ENCODE measurements around the gene POTEE.
"Not testable (repeated sequence)": the region's sequence is repeated elsewhere in the genome, so short reads cannot be mapped to it uniquely, and the experiment has no call there.

POTEE gene

DNA sequence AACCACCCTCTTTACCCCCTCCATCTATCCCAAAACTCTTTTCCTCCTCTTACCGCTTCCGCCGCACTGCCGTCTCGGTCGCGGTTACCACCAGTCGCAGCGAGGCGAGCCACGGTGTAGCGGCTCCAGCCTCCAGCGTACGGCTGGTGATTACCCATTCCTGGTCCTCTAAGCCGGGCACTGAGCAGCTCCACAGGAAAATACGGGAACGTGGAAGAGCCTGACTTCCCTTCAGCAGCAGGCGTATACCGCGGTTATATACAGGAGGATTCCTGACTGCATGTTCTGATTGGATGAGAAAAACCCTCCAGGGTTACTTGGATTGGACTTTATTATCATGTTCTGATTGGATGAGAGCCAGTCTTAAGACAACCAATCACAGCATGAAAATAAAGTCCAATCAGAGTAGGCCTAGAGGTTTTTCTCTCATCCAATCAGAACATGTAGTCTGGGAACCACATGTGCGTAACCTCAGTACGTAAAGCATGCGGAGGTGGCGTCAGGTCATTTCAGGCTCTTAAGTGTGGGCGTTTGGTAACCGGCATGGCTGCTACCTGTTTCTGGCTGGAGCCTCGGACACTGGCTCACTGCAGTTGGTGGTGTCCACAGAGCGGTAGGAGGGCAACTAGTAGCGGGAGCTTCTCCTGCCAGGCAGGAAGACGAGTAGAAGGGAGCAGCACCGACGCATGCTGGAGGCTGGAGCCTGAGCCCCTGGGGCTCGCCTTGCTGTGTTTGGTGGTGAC is at the start of gene POTEE:
Gene POTEE (plus strand): TSS at position 507 of the 743 bp plus-strand sequence. CDS start 8,867 bp downstream, outside the sequence.
- not testable (repeated sequence) for DNase-seq

DNA sequence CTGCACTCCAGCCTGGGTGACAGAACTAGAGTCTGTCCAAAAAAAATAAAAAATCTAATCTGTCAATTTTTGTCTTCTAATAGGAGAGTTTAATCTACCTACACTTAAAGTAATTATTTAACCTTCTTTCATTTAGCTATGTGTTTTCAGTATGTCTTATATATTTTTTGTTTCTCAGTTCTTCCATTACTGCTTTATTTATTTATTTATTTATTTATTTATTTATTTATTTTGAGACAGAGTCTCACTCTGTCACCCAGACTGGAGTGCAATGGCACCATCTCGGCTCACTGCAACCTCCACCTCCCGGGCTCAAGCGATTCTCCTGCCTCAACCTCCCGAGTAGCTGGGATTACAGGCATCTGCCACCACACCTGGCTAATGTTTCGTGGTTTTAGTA is 43.8 kb upstream of the POTEE start:
- DNase-seq = not testable (repeated sequence)

DNA sequence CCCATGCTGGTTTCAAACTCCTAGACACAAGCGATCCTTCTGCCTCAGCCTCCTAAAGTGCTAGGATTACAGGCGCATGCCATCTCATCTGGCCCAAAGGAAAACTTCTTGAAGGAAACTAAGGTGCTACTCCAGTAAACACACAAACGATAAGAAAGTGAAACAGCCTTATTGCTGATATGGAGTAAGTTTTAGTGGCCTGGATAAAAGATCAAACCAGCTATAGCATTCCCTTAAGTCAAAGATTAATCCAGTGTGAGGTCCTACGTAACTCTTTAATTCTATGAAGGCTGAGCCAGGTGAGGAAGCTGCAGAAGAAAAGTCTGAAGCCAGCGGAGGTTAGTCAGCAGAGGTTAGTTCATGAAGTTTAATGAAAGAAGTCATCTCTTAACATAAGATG is 40.8 kb upstream of the POTEE start:
- DNase-seq = no peak

DNA sequence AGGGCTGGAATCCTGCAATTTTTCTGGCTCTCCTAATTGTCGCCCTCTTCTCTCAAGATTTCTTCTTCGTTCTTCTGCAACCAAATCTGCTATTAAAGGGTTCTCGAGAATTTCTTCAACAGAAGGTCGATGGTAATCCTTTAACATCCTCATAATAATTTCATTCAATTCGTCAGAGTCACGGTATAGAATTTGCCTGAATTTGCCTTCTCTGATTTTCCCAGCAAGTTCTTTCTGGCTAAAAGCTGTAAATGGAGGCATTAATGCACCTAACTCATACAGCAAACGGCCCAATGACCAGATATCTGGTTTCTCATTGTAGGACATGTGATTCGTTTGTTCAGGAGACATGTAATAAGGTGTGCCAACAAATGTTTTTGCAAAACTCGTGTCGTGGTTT is 31.3 kb upstream of the POTEE start:
- DNase-seq = not testable (repeated sequence)

DNA sequence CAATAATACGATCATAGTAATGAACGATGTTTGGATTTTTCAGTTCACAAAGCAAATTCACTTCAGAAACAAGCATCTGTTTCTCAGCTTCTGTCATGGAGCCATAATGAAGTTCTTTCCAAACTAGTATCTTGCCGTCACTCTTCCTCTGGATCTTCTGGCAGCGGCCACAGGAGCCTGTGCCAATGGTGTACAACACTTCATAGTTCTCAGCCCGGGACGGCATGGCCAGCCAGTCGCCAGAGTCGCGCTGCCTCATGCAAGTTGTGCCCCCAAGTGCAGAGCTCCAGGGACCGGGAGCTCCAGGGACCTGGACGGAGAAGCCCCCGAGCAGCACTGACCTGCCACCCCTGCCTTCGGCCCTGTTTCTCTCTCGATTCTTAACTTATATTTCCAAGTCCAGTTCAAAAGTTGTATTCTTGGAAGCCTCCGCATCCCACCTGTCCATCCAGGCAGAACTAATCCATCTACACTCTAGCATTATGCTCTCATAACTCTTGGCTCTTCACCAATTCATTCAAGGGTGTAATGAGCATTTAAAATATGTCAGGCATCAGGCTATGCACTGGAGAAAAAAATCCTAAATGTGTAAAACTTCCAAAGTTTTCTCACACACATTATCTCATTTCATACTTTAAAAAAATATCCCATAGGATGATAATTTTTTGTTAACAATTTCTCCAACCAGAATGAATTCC is 30.5 kb upstream of the POTEE start:
- not testable (repeated sequence) for DNase-seq

DNA sequence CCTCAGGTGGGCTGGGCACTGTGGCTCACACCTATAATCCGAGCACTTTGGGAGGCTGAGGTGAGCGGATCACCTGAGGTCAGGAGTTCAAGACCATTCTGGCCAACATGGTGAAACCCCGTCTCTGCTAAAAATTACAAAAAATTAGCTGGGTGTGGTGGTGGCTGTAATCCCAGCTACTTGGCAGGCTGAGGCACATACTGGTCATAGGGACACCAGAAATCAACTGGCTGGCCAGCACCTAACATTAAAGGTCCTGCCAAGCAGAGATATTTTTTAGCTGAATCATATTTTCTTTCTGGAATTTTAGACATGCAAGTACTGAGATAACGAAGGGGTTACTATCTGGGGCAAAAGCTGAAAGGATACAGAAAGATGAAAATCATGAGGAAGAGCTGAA is 27.9 kb upstream of the POTEE start:
- DNase-seq = not testable (repeated sequence)

DNA sequence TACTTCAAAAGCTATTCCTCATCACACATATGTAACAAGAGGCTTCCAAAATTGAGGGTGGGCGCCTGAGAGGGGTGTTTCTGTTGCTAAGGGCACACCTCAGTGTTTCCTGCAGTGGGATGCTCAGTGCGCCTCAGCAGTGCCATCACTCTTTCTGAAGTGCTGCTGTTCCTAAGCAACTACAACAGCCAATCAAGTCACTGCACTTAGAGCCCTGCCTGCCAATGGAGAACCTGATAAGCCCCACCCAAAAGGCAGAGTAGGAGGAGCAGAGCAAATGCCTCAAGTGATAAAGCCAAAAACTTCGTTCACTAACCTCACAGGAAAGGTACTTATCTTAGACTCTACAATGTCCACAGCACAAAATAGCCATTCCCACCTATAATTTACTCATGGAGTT is 15.9 kb upstream of the POTEE start:
- not testable (repeated sequence) for DNase-seq

DNA sequence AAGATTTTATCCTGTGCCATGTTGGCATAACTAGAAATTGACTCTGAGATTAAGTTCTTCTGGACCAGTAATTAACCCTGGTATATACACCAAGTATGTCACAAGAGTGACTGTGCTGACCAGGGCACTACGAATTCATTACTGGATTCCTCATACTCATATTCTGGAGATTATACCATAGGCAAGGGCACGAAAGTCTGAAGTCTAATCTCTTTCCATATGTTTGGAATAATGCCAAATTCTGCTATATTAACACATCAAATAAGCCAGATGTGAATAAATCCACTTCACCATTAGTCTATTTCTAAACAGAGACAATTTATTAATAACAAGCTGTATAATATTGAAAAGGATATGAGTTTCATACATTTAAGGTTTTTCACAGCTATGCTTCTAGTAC is 13.2 kb upstream of the POTEE start:
- DNase-seq = not testable (repeated sequence)

DNA sequence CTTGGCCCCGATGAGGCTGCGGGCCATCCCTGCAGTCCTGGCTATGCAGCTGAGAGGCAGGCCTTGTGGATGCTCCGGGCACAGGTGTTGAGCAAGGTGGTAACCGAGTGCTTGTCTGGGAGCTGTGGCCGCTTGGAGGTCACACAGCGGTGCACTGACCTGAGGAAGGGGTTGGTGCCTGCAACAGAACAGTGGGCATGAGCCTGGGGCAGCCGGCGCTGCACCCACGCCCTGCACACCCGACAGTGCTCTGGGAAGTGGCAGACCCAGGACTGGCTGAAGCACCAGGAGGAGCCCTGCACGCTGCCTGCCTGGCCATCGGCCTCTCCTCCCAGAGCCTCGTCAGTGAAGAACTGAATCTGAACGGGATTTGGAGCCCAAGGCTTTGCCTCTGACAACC is 8.2 kb upstream of the POTEE start:
- DNase-seq = no peak

DNA sequence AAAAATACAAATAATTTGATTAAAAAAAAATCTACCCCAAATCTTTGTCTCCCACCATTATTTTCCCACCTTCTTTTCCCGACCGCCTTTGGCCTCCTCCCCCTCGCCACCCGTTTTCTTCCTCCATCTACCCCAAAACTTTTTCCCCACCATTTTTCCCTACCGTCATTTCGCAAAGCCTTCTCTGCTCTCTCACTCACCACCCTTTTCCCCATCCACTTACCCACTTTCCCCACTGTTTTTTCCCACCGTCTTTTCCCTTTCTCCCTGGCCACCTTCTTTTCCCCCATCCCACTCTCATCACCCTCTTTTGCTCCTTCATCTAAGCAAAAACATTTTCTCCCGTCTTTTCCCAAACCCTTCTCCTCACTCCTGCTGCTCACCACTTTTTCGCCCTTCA is 1.5 kb upstream of the POTEE start:
- DNase-seq = not testable (repeated sequence)

DNA sequence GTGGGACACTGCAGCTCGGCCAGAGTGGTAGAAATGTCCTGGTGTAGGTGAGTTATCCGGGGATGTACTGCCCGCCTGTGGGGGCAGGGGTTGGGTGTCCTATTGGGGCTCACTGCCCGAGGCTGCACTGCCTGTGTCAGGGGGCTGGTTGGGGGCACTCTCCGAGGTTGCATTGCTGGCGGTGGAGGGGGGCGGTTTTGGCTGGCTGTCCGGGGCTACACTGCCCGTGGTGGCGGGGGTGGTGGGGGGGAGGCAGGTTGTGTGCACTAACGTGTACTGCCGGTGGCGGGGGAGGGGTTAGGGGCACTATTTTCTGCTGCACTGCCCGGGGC is 403 bp downstream of the POTEE start:
- DNase-seq = not testable (repeated sequence)

DNA sequence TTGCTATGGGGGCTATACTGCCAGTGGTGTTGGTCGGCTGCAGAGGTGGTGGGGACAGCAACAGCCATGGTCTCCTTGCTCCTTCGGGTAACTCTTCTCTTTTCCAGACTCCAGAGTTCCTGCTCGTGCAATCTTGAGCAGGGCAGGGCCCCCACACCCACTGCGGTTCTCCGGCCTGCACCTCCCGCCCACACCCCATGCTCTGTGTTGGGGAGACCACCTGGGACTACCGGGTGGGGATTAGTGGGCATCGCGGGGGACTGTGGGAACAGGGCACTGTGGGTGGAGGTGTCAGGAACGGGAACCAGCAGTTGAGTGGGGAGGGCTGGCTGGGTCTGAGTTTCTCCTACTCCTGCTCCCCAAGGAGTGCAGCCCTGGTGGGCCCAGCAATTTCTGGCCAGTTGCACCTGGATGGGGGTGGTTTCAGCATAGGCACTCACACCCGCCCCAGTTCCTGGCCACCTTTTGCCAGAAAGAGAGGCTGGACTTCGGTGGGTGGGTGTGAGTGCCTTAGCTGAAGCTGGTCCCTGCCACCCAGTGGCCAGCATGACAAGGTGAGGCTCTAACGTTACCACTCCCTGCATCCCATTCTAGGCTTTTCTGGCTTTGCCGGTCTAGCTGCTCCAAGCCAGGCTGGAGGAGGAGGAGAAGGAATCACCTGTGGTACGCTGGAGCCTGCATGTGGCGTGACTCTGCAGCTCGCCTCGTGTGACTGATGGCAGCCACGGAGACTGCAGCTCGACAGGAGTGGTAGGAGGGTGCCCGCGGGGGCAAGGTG is 1.3 kb downstream of the POTEE start:
- DNase-seq = not testable (repeated sequence)

DNA sequence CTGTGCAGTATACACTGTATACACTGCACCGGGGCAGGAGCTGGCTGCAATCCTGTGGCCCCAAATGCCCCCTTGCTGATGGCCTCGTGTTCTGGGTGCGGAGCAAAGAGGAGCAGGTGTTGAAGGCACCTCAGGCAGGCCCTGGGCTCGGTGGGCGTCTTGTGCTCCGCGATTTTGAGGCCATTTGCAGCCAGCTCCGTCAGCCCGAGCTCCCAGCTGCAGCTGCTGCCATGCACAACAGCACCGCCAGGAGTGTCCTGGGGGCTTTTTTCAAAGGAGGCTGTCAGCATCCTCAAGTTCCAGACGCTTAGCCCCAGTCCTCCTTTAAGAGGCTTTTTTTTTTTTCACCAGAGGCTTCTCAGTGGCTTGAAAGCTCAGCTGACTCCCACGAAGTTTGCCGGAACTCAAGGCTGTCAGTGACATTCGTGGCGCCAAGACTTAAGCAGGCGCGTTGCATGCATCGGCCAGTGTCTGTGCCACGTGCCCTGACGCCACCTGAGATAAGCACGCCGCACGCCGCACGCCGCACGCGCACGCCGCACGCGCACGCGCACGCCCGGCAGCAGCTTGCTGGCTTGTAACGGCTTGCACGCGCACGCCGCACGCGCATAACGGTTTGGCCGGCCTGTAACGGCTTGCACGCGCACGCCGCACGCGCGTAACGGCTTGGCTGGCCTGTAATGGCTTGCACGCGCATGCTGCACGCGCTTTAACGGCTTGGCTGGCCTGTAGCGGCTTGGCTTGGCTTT is 8.1 kb downstream of the POTEE start:
- not testable (repeated sequence) for DNase-seq

DNA sequence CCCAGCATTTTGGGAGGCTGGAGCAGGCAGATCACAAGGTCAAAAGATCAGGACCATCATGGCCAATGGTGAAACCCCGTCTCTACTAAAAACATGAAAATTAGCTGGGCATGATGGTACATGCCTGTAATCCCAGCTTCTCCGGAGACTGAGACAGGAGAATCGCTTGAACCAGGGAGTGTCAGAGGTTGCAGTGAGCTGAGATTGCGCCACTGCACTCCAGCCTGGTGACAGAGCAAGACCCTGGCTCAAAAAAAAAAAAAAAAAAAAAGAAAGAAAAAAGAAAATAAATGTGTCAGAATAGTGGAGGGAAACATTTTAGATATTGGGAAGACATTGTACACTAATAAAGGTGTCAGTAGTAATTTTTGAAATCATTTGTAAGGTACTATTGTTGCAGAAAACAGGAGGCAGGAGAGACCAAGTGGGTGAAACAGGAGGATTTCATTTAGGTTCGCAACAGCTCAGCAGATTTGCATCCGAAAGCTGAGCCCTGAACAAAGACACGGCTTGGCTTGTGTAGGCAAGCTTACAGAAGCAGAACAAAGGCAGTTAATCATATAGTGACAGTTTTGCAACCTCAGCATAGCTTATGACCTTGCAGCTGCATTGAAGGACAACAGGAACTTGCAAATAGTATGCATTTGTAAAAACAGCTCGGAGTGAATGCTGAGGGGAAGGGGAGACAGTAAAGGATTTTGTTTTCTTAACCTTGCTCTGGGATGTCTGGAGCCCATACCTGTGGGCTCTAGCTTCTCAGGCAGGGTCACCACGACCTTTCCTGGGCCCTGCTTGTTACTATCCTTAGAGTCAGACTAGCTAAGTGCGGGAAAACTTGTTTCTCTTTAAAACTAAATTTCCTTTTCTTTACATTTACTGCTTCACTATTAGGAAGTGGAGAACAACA is 26.5 kb downstream of the POTEE start:
- DNase-seq = not testable (repeated sequence)

Data from activated CD8-positive, alpha-beta memory T cell treated with anti-CD3 and anti-CD28 coated beads for 24 hours (primary cell).